ENCODE measurements around the gene HES1.
"Not testable (repeated sequence)": the region's sequence is repeated elsewhere in the genome, so short reads cannot be mapped to it uniquely, and the experiment has no call there.

The HES1 gene

GRCh38 chr3:194128202-194128918 is 7.6 kb upstream of the HES1 start:
- DNase-seq (ENCODE audit: low read depth): no peak
- H3K4me3 ChIP-seq (ENCODE audit: low read length): no peak overlapping the region
- TF ChIP-seq, protein P1, sequence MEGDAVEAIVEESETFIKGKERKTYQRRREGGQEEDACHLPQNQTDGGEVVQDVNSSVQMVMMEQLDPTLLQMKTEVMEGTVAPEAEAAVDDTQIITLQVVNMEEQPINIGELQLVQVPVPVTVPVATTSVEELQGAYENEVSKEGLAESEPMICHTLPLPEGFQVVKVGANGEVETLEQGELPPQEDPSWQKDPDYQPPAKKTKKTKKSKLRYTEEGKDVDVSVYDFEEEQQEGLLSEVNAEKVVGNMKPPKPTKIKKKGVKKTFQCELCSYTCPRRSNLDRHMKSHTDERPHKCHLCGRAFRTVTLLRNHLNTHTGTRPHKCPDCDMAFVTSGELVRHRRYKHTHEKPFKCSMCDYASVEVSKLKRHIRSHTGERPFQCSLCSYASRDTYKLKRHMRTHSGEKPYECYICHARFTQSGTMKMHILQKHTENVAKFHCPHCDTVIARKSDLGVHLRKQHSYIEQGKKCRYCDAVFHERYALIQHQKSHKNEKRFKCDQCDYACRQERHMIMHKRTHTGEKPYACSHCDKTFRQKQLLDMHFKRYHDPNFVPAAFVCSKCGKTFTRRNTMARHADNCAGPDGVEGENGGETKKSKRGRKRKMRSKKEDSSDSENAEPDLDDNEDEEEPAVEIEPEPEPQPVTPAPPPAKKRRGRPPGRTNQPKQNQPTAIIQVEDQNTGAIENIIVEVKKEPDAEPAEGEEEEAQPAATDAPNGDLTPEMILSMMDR (conservative IDR thresholded peaks at IDR 0.05; ENCODE audit: low read length): no peak

- not testable (repeated sequence) for DNase-seq (ENCODE audit: low read depth); H3K4me3 ChIP-seq (ENCODE audit: low read length)
Observed at GRCh38 chr3:194128919-194129295, 7.0 kb upstream of the HES1 start.

DNA sequence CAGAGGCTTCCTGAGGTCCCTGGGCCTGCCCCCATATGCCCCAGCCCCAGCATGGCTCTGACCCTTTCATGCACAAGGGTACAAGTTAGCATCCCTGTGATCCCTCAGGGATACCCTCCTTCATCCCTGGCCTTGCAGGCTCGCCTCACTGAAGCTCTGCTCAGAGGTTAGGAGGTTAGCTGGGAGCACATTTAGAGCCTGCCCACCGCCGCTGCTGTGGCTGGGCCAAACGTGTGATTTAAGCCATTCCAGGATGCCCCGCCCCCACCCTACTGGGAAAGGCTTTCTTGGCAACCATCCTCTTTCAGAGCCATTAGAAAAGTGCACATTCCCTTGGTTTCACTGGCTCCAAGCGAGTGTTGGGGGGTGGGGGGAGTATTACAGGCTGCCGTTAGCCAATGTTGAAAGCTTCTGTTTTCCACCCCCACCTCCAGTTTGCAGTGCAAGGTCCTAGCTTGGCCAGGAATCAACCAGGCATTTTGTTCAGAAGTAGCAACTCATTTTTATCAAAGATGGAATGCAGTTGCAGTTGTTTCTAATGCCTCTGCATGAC is 6.3 kb upstream of the HES1 start:
- TF ChIP-seq, protein P1 (conservative IDR thresholded peaks at IDR 0.05; ENCODE audit: low read length): no peak
- H3K4me3 ChIP-seq (ENCODE audit: low read length): no peak overlapping the region
- DNase-seq (ENCODE audit: low read depth): peak; percentile 76

DNA sequence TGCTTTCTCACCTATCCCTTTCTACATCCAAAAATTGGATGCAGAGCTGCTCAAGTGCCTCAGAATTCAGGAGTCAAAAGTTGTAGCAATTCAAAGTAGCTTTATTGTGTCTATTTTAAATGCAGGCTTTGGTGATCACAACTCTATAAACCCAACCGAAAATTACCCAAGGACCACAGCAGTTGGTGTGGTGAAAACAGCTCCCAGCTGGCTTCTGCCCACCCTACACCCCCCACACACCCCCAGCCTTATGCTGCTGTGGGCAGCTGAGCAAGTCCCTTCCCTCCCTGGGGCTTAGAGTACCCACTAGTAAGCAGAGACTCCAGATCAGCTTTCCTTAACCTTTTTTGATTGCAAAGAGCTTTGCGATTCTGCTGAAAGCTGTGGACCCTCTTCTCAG is 5.8 kb upstream of the HES1 start:
- TF ChIP-seq, protein P1 (conservative IDR thresholded peaks at IDR 0.05; ENCODE audit: low read length): no peak
- DNase-seq (ENCODE audit: low read depth): no peak
- no peak overlapping the region for H3K4me3 ChIP-seq (ENCODE audit: low read length)

GRCh38 chr3:194130807-194131589 is 5.0 kb upstream of the HES1 start:
- TF ChIP-seq, protein P1 (conservative IDR thresholded peaks at IDR 0.05; ENCODE audit: low read length): no peak
- H3K4me3 ChIP-seq (ENCODE audit: low read length): no peak overlapping the region
- peak; percentile 50 for DNase-seq (ENCODE audit: low read depth)

GRCh38 chr3:194132465-194133286 is 3.3 kb upstream of the HES1 start:
- no peak for DNase-seq (ENCODE audit: low read depth)
- no peak overlapping the region for H3K4me3 ChIP-seq (ENCODE audit: low read length)
- TF ChIP-seq, protein P1 (conservative IDR thresholded peaks at IDR 0.05; ENCODE audit: low read length): no peak

- TF ChIP-seq, protein P1 (conservative IDR thresholded peaks at IDR 0.05; ENCODE audit: low read length): no peak
- peak overlapping the region; percentile 52 for H3K4me3 ChIP-seq (ENCODE audit: low read length)
- DNase-seq (ENCODE audit: low read depth): peak; percentile 67
Observed at GRCh38 chr3:194133661-194134230, 2.2 kb upstream of the HES1 start.

Data from AG10803 (cell line).